Osteoblast (primary cell): ENCODE results near the gene TRMT2A. TPM values are rescaled to one million over a fixed set of nuclear protein-coding genes. Genes with fewer than 3 reads are reported as not detected.

ENCODE experiments used
- DNase-seq: peaks from one replicate; pipeline ENCODE4 v3.0.0; 2011; ENCODE audit warnings: low spot score, mixed read lengths; ENCODE audit not compliant: insufficient read length; ENCODE audit errors: missing footprints
- H2AFZ ChIP-seq: 2 replicates; pipeline ENCODE4 v1.6.0; 2011; ENCODE audit warnings: mild to moderate bottlenecking, low read length
- H3K27ac ChIP-seq: 2 replicates; pipeline ENCODE4 v1.5.1; 2011; ENCODE audit warnings: mild to moderate bottlenecking, low read depth, low read length, moderate library complexity
- H3K27me3 ChIP-seq: 2 replicates; pipeline ENCODE4 v1.6.0; 2012; ENCODE audit warnings: mild to moderate bottlenecking, control low read depth, inconsistent platforms, low read length, moderate library complexity; ENCODE audit not compliant: insufficient read depth
- H3K36me3 ChIP-seq: 2 replicates; pipeline ENCODE4 v1.5.1; 2011; ENCODE audit warnings: mild to moderate bottlenecking, low read length, control low read depth, moderate library complexity; ENCODE audit not compliant: insufficient read depth
- H3K4me1 ChIP-seq: 2 replicates; pipeline ENCODE4 v1.5.1; 2011; ENCODE audit warnings: mild to moderate bottlenecking, low read length, control low read depth, moderate library complexity; ENCODE audit not compliant: insufficient read depth
- H3K4me2 ChIP-seq: 2 replicates; pipeline ENCODE4 v1.6.0; 2011; ENCODE audit warnings: mild to moderate bottlenecking, low read length; ENCODE audit not compliant: insufficient read depth
- H3K4me3 ChIP-seq: fragments of 200-600 bp; sonication (generic); 3 replicates; pipeline ENCODE4 v1.5.1; 2012; ENCODE audit warnings: mild to moderate bottlenecking, low read length, inconsistent platforms; ENCODE audit not compliant: insufficient read depth
- H3K79me2 ChIP-seq: 2 replicates; pipeline ENCODE4 v1.6.0; 2012; ENCODE audit warnings: mild to moderate bottlenecking, low read length, control low read depth, inconsistent platforms; ENCODE audit not compliant: insufficient read depth
- H3K9me3 ChIP-seq: 2 replicates; pipeline ENCODE4 v1.5.1; 2011; ENCODE audit warnings: low read depth, low read length, control low read depth
- H4K20me1 ChIP-seq: 2 replicates; pipeline ENCODE4 v1.6.0; 2012; ENCODE audit warnings: mild to moderate bottlenecking, low read length, control low read depth; ENCODE audit not compliant: insufficient read depth
- CTCF ChIP-seq: IDR thresholded peaks from 2 replicates; pipeline ENCODE4 v1.5.1; 2011; ENCODE audit warnings: mild to moderate bottlenecking, low read depth, low read length, moderate library complexity; ENCODE audit errors: extremely low read depth
- total RNA-seq: library from RNA; depleted of rRNA; stranded (reverse); fragments of >200 nt; gene quantifications from 2 replicates; pipeline ENCODE4 v1.2.3, GENCODE V29; 2012

The TRMT2A gene
- total RNA-seq, 1 donor, result 43.8 TPM

- no peak for TF ChIP-seq CTCF
- Histone ChIP-seq H3K4me2 (no peak overlapping the region), H3K4me3 (no peak overlapping the region), H3K4me1 (peaks cover 23% of the 10 kb centered on the region), H3K27ac (no peak overlapping the region), H4K20me1 (peaks cover 39% of the 10 kb centered on the region), H2AFZ (no peak overlapping the region), H3K79me2 (peaks cover 69% of the 10 kb centered on the region), H3K36me3 (peaks cover 5% of the 10 kb centered on the region), H3K27me3 (no peaks in the 10 kb centered on the region), H3K9me3 (no peaks in the 10 kb centered on the region)
- DNase-seq, result no peak
These were observed 22.5 kb upstream of the TRMT2A start for GRCh38 chr22:20139391-20140106.

- Histone ChIP-seq H2AFZ (no peak overlapping the region), H3K9me3 (no peaks in the 10 kb centered on the region), H3K4me2 (no peak overlapping the region), H3K4me3 (no peak overlapping the region), H3K36me3 (peaks cover 5% of the 10 kb centered on the region), H3K27ac (no peak overlapping the region), H3K79me2 (peaks cover 76% of the 10 kb centered on the region), H3K27me3 (no peaks in the 10 kb centered on the region), H4K20me1 (peaks cover 45% of the 10 kb centered on the region), H3K4me1 (peaks cover 23% of the 10 kb centered on the region)
- no peak for TF ChIP-seq CTCF
- no peak for DNase-seq
These were observed 21.8 kb upstream of the TRMT2A start for GRCh38 chr22:20138868-20139267.

GRCh38 chr22:20138417-20138738 lies 21.4 kb upstream of the TRMT2A start:
- peaks cover 23% of the 10 kb centered on the region for H3K4me1 ChIP-seq
- TF ChIP-seq CTCF, result no peak
- no peak overlapping the region for H3K27ac ChIP-seq

GRCh38 chr22:20137671-20138416 lies 20.8 kb upstream of the TRMT2A start:
- Histone ChIP-seq H3K4me3 (no peak overlapping the region), H3K27me3 (no peaks in the 10 kb centered on the region), H3K9me3 (no peaks in the 10 kb centered on the region), H3K4me1 (peaks cover 26% of the 10 kb centered on the region), H3K36me3 (peaks cover 5% of the 10 kb centered on the region), H4K20me1 (peaks cover 50% of the 10 kb centered on the region), H3K79me2 (peaks cover 81% of the 10 kb centered on the region), H2AFZ (no peak overlapping the region), H3K27ac (no peak overlapping the region), H3K4me2 (no peak overlapping the region)
- no peak for DNase-seq
- no peak for TF ChIP-seq CTCF

More at GRCh38 chr22:20138417-20138738, 21.4 kb upstream of the TRMT2A start:
- peaks cover 48% of the 10 kb centered on the region for H4K20me1 ChIP-seq
- peaks cover 79% of the 10 kb centered on the region for H3K79me2 ChIP-seq
- peaks cover 5% of the 10 kb centered on the region for H3K36me3 ChIP-seq
- no peak overlapping the region for H2AFZ ChIP-seq
- no peak for DNase-seq
- no peaks in the 10 kb centered on the region for H3K27me3 ChIP-seq
- no peak overlapping the region for H3K4me2 ChIP-seq
- no peak overlapping the region for H3K4me3 ChIP-seq
- no peaks in the 10 kb centered on the region for H3K9me3 ChIP-seq
